ENCODE data around the gene ASIP. TPM values are rescaled to one million over a fixed set of nuclear protein-coding genes. Genes with fewer than 3 reads are reported as not detected.

The ASIP gene
- total RNA-seq, 4 donors from 2014 or later, result 3.5 TPM; not detected in 3

DNA sequence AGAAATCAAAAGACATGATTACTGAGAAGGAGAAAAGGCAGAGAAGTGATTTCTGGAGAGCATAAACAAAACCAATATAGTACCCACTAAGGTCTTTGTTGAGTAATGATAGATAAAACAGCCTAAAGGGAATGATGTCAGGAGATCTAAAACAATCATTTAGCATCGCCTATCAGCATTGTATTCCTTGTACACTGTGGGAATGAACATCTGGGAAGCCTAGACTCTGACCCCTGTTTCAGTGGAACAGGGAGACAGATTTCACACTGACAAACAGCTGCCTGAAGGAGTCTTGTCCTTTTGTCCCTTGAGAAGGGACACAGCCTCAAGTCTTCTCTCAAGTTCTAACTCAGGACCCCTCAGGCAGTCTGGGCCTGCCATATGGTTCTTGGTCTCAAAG, 1.7 kb downstream of the ASIP start:
- ATAC-seq, result no peak
- H3K4me3 ChIP-seq, result no peak overlapping the region
- no peak overlapping the region for H3K27ac ChIP-seq
- TF ChIP-seq POLR2AphosphoS5 (IDR thresholded peaks at IDR 0.05) (no peak), EP300 (IDR thresholded peaks at IDR 0.05) (no peak), POLR2A (IDR thresholded peaks at IDR 0.05) (no peak)
- TF ChIP-seq, protein P1, sequence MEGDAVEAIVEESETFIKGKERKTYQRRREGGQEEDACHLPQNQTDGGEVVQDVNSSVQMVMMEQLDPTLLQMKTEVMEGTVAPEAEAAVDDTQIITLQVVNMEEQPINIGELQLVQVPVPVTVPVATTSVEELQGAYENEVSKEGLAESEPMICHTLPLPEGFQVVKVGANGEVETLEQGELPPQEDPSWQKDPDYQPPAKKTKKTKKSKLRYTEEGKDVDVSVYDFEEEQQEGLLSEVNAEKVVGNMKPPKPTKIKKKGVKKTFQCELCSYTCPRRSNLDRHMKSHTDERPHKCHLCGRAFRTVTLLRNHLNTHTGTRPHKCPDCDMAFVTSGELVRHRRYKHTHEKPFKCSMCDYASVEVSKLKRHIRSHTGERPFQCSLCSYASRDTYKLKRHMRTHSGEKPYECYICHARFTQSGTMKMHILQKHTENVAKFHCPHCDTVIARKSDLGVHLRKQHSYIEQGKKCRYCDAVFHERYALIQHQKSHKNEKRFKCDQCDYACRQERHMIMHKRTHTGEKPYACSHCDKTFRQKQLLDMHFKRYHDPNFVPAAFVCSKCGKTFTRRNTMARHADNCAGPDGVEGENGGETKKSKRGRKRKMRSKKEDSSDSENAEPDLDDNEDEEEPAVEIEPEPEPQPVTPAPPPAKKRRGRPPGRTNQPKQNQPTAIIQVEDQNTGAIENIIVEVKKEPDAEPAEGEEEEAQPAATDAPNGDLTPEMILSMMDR (IDR thresholded peaks at IDR 0.05), result no peak
- peaks cover 0 to 5% (median 0%) of the 10 kb centered on the region in 3 donors for H3K9me3 ChIP-seq
- 70 to 75% methylated on average over 1 of the region's 1 CpG for WGBS, 2 donors (ENCODE audit: low coverage in 1 of 2)
- H3K4me1 ChIP-seq, result no peaks in the 10 kb centered on the region
- H3K36me3 ChIP-seq, result no peaks in the 10 kb centered on the region
- H3K27me3 ChIP-seq, result no peaks in the 10 kb centered on the region

GRCh38 chr20:34243377-34243776, 2.2 kb downstream of the ASIP start:
- Histone ChIP-seq H3K4me3 (no peak overlapping the region), H3K36me3 (no peaks in the 10 kb centered on the region), H3K9me3 (no peaks in the 10 kb centered on the region), H3K4me1 (no peaks in the 10 kb centered on the region), H3K27me3 (no peaks in the 10 kb centered on the region), H3K27ac (no peak overlapping the region)
- ATAC-seq, result no peak
- TF ChIP-seq EP300 (IDR thresholded peaks at IDR 0.05) (no peak), POLR2A (IDR thresholded peaks at IDR 0.05) (no peak), POLR2AphosphoS5 (IDR thresholded peaks at IDR 0.05) (no peak)
- TF ChIP-seq, protein P1 (IDR thresholded peaks at IDR 0.05), result no peak
- 84 to 93% methylated on average over 3 of the region's 3 CpGs for WGBS, 2 donors (ENCODE audit: low coverage in 1 of 2)

- no peak for TF ChIP-seq POLR2AphosphoS5 (IDR thresholded peaks at IDR 0.05)
- no peak for TF ChIP-seq POLR2A (IDR thresholded peaks at IDR 0.05)
- no peak overlapping the region for H3K27ac ChIP-seq
- H3K4me3 ChIP-seq, result no peak overlapping the region
Observed at GRCh38 chr20:34246126-34246626, 5.0 kb downstream of the ASIP start.

GRCh38 chr20:34249291-34249690, 8.1 kb downstream of the ASIP start:
- Histone ChIP-seq H3K9me3 (no peaks in the 10 kb centered on the region), H3K36me3 (no peaks in the 10 kb centered on the region), H3K4me3 (no peak overlapping the region), H3K4me1 (no peaks in the 10 kb centered on the region), H3K27ac (no peak overlapping the region), H3K27me3 (no peaks in the 10 kb centered on the region)
- no peak for ATAC-seq
- TF ChIP-seq EP300 (IDR thresholded peaks at IDR 0.05), result no peak
- TF ChIP-seq, protein P1 (IDR thresholded peaks at IDR 0.05), result no peak
- TF ChIP-seq POLR2AphosphoS5 (IDR thresholded peaks at IDR 0.05), result no peak
- no peak for TF ChIP-seq POLR2A (IDR thresholded peaks at IDR 0.05)
- 72 to 83% methylated on average over 3 to 5 of the region's 6 CpGs for WGBS, 2 donors (ENCODE audit: low coverage in 1 of 2)

More at GRCh38 chr20:34246126-34246626, 5.0 kb downstream of the ASIP start:
- Histone ChIP-seq H3K4me1 (no peaks in the 10 kb centered on the region), H3K36me3 (no peaks in the 10 kb centered on the region), H3K9me3 (no peaks in the 10 kb centered on the region), H3K27me3 (no peaks in the 10 kb centered on the region)
- no peak for ATAC-seq
- 80 to 86% methylated on average over 2 of the region's 2 CpGs for WGBS, 2 donors (ENCODE audit: low coverage in 1 of 2)

DNA sequence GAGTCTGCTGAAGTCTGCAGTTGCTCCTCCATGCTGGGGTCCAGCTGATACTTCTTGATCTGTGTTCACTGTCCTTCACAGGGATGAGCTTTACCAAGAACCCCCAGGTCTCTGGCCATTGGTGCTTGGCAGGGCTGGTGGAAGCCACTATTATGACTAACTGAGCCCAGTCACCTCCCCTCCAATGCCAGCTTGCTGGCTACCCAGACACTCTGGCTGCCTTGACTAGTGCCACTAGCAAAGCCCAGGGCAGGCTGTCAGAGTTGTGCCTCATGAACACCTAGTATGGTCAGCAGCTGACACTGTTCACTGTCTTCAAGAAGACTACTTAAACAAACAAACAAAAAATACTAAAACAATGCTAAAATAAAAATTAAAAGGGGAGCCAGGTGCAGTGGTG, 8.8 kb downstream of the ASIP start:
- Histone ChIP-seq H3K9me3 (no peaks in the 10 kb centered on the region), H3K27me3 (no peaks in the 10 kb centered on the region), H3K4me1 (no peaks in the 10 kb centered on the region), H3K36me3 (no peaks in the 10 kb centered on the region), H3K4me3 (no peak overlapping the region), H3K27ac (no peak overlapping the region)
- TF ChIP-seq POLR2A (IDR thresholded peaks at IDR 0.05) (no peak), POLR2AphosphoS5 (IDR thresholded peaks at IDR 0.05) (no peak), EP300 (IDR thresholded peaks at IDR 0.05) (no peak)
- TF ChIP-seq, protein P1 (IDR thresholded peaks at IDR 0.05), result no peak
- no peak for ATAC-seq

Measured in gastroesophageal sphincter (tissue), 4 donors.